Measurements from ENCODE around the gene IMPDH2. TPM values are rescaled to one million over a fixed set of nuclear protein-coding genes. Genes with fewer than 3 reads are reported as not detected.

Gene IMPDH2
- total and polyA plus RNA-seq, 2 of the 8 experiments (the other 6 are each of a cell fraction or from before 2014, with no cell fraction given), result 374 to 409 TPM

GRCh38 chr3:48989796-48990635, 39.2 kb downstream of the IMPDH2 start, which contains the start of gene P4HTM:
P4HTM (plus strand) TSS chr3:48990241; CDS start chr3:48990257, 16 bp downstream.
- Histone ChIP-seq H2BK5ac (ENCODE audit: low read depth, low read length) (peak within 1 kb of the TSS; percentile 89), H4K8ac (ENCODE audit: extremely low read depth, insufficient read depth, low read length) (peak within 1 kb of the TSS; percentile 85), H3K4ac (replicated peaks; ENCODE audit: insufficient read length, low read depth, low read length) (peak within 1 kb of the TSS; percentile 94), H3K36me3 (ENCODE audit: control insufficient read depth in 2 of 4, insufficient read depth in 4 of 4, low read length in 3 of 4) (peaks cover 0 to 5% (median 1%) of the 10 kb centered on the region in 4 experiments; a peak in 5 of 8 replicates), H3K14ac (ENCODE audit: insufficient read length) (no peak within 1 kb of the TSS), H3K4me2 (ENCODE audit: insufficient read depth in 1 of 2, low read depth in 2 of 2, low read length in 2 of 2) (peak within 1 kb of the TSS; percentile 84 to 94), H3K27me3 (replicated peaks in 1 of 4; ENCODE audit: control insufficient read depth in 3 of 4, extremely low read depth in 1 of 4, insufficient read depth in 3 of 4, low read length in 3 of 4) (no peaks in the 10 kb centered on the region), H3K23me2 (ENCODE audit: low read depth, low read length) (peaks cover 20% of the 10 kb centered on the region), H4K20me1 (replicated peaks in 1 of 2; ENCODE audit: control insufficient read depth in 1 of 2, insufficient read depth in 2 of 2, low read length in 2 of 2) (peaks cover 3 to 4% of the 10 kb centered on the region in 2 experiments), H2AK5ac (ENCODE audit: low read depth, low read length) (peak within 1 kb of the TSS; percentile 33; the same call in 1 of the 2 replicates), H2AFZ (ENCODE audit: low read length) (peak within 1 kb of the TSS; percentile 36; the same call in 1 of the 2 replicates), H2BK120ac (replicated peaks; ENCODE audit: low read depth, low read length) (peak within 1 kb of the TSS; percentile 62), H2BK15ac (ENCODE audit: low read length) (no peak within 1 kb of the TSS), H3K9me3 (ENCODE audit: insufficient read depth in 2 of 2, low read depth in 1 of 2, low read length in 1 of 2) (no peaks in the 10 kb centered on the region), H4K5ac (ENCODE audit: insufficient read length, low read depth, low read length) (peak within 1 kb of the TSS; percentile 97), H2BK12ac (ENCODE audit: low read depth, low read length) (peak within 1 kb of the TSS; percentile 80), H3K23ac (ENCODE audit: insufficient read length) (no peak within 1 kb of the TSS), H3K18ac (ENCODE audit: extremely low read depth, low read length) (peak within 1 kb of the TSS; percentile 97), H3K79me2 (ENCODE audit: control insufficient read depth in 1 of 2, insufficient read depth in 2 of 2, low read length in 2 of 2) (peaks cover 0 to 21% of the 10 kb centered on the region in 2 experiments; a peak in 2 of 4 replicates), H3K4me3 (ENCODE audit: extremely low read depth in 1 of 4, insufficient read depth in 2 of 4, low read depth in 3 of 4, low read length in 4 of 4) (peak within 1 kb of the TSS; percentile 66 to 83 (median 76)), H3K9ac (replicated peaks in 1 of 4; ENCODE audit: extremely low read depth in 1 of 4, low read depth in 3 of 4, low read length in 3 of 4) (peak within 1 kb of the TSS; percentile 78 to 89 (median 84)), H3K4me1 (replicated peaks in 1 of 4; ENCODE audit: control insufficient read depth in 3 of 4, insufficient read depth in 4 of 4, low read length in 3 of 4) (peaks cover 7 to 17% (median 10%) of the 10 kb centered on the region in 4 experiments; a peak in 5 of 7 replicates), H3K27ac (ENCODE audit: low read depth, low read length) (peak within 1 kb of the TSS; percentile 87), H4K91ac (replicated peaks; ENCODE audit: insufficient read length, low read length) (peak within 1 kb of the TSS; percentile 96), H3K79me1 (ENCODE audit: low read depth, low read length) (no peaks in the 10 kb centered on the region; the same call in 1 of the 2 replicates), H3K56ac (replicated peaks; ENCODE audit: insufficient read length, low read depth, low read length) (peak within 1 kb of the TSS; percentile 86), H2BK20ac (ENCODE audit: low read length) (0 out of 2 replicates have a peak within 1 kb of the TSS, but pooled peaks have one; percentile 48)
- POLR2A ChIA-PET (ENCODE audit: partially characterized antibody), result interaction anchor here (0.9 to 38.8 kb wide), 13 partner anchors 10 to 452 kb away, joined by 3 to 1518 read pairs (median 5); partner anchors contain the start of genes CELSR3, DALRD3, IMPDH2 and NDUFAF3
- FAIRE-seq (no peak), DNase-seq (ENCODE audit: low read depth in 1 of 2, low spot score in 2 of 2) (peak; percentile 63 to 84)
- CTCF ChIA-PET (ENCODE audit: partially characterized antibody), result interaction anchor here (1.1 to 19.9 kb wide), 5 partner anchors 7 to 103 kb away, joined by 4 to 467 read pairs (median 22); partner anchors contain the start of genes DALRD3, NDUFAF3 and WDR6
- WGBS, 2 experiments (ENCODE audit: extremely low coverage in 1 of 2, insufficient coverage in 1 of 2, insufficient read length in 1 of 2, insufficient replicate concordance in 2 of 2, low coverage in 1 of 2, low lambda C conversion rate in 2 of 2, missing lambda C conversion rate in 1 of 2), result 2% methylated on average over 72 of the region's 91 CpGs; no CpG with 5 or more reads in 1 of the 2 experiments

All from H1 (cell line).